Measurements from ENCODE around the gene ADAMTSL3.
"Not testable (repeated sequence)": the region's sequence is repeated elsewhere in the genome, so short reads cannot be mapped to it uniquely, and the experiment has no call there.

ADAMTSL3 gene

DNA sequence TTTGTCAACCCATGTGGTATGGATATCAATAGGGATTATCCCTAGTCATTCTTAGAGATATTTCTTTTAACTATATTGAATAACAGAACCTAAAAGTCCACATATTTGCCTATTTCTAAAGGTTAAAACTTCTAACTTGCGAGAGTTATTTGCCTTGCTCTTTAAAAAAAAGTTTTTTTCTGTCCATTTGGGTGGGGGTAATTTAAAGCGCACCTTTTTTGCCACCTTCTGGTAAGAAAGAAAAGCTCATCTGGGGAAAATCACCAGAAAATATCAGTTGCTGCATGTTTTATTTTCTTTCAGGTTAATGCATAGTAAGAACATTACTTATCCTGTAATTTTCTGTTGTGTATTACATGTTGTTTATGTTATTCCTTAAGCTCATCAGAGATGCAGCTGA lies 339.7 kb downstream of the ADAMTSL3 start:
- DNase-seq: no peak

DNA sequence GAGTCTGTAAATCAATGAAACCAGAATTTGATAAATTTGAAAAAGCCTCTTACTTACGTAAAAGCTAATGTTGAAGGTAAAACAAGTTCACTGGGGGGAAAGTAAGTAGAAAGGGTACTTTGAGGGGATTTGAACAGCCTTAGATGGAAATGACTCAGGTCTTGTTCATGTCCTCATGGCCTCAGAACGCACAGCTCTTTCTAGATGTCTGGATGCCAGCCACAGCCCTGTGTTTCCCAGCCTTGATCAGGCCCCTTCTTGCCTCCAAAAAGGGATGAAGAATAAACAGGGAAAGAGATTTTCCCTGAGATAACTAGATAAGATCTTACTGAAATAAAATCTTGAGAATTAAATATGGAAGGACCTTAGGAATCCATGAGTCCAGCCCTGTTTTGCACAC lies 344.6 kb downstream of the ADAMTSL3 start:
- no peak for DNase-seq

DNA sequence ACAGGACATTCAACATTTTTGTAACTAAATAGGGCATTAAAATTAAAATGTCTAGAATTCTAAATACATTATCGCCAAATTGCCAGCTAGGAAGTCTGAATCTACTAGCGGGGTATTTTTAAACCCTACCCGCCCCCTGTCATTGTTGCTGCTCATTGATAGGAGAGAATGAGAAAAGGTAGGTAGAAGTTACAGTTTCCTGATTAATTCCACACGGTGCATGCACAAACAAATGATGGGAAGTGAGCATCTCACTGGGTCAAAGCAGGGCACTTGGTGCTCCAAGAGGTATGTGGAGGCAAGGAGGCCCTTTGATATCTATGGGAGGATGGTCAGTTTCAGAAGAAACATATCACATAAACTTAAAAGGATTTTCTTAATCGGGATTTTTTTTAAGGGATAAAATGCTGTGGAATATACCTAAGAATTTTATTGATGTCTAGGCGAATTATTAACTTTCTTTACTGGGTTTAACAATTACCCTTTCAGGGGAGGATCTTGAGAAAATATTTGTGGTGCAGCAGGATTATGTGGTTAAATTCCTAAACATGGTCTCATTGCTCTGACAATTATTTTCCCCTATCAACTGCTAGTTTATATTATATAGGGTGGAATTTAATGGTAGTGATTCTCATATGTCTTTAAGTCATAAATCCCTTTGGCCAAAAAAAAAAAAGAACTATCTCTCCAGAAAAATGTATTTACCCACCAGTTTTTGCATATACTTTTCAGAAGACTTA lies 345.6 kb downstream of the ADAMTSL3 start:
- DNase-seq: no peak

DNA sequence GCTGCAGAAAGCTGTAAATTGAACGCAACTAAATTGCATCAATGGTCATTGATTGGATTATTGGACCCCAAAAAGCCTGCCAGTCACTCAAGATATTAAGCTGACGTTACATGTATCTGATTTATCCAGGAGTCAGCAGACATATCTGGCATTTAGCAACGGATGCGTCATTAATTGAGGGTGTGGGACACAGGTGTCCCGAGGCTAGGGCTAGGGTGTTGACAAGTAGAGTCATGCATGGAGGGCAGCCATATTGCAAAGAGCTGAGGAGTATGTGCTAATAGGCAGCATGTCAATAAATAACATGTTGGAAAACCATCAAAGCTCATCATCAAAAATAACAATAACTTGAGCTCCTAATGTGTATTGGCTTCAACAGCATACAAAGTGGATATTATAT lies 347.1 kb downstream of the ADAMTSL3 start:
- no peak for DNase-seq

DNA sequence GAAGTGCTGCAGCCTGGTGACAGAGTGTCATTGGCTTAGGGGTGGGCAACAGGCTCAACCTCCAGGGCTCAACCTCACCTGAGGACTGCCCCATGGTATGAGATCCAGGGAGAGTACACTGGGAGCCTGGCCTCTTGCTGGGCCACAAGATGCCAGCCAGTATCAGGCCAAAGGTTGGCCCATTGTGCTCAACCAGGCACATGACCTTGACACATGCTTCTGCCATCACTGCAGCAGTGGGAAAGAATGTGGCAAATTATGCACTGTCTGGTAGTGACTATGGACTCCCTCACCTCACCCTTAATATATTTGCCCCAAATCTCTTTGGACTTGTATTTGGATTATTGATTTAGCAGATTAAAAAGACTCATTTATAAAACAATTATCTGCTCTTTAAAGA lies 347.7 kb downstream of the ADAMTSL3 start:
- no peak for DNase-seq

DNA sequence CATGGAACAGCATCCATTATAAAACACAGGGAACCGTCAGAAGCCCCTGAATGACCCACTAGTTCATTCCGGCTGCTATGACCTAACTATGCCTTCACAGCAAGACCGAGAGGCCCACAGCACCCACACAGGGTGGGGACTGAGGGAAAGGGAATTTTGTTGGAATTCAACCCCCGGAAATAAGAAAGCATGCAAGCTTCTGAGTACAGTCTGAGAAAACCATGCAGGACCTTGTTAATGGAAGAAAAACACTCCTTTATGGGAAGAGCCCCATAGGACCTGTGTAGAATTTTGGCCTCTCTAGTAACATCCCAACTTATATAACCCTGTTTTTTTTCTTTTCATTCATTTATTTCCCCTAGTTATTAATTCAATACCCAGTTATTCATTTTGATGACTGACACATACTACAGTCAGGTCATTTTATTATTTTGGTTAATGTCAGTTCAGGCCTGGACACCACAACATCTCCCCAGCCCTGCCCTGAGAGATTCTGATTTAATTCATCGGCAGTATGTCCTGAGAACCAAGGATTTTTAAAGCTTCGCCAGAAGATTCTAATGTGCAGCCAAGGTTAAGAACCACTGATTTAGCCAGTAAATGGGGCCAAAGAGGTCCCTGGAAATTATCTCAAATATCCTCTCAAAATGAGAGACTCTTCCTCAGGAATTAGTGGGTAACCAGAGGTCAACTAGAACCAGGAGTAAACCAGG lies 350.0 kb downstream of the ADAMTSL3 start:
- DNase-seq: no peak

DNA sequence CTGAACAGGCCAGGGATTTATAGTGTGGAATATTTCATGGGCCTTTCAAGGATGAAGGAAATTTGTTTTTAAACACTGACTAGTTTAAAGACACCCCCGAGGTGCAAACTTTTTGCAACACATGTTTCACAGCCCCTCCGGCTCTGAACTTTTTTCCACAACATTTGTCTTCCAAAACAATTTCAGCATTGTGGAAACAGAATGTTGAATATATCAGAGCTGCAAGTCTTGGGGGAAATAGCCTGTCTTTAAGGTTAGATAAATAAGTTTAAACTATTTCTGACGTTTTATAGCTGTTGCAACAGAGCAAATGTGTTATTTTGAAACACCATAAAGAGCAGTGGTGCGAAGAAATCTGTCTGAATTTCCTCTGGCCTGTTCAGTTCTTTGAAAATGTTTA lies 352.5 kb downstream of the ADAMTSL3 start:
- no peak for DNase-seq

DNA sequence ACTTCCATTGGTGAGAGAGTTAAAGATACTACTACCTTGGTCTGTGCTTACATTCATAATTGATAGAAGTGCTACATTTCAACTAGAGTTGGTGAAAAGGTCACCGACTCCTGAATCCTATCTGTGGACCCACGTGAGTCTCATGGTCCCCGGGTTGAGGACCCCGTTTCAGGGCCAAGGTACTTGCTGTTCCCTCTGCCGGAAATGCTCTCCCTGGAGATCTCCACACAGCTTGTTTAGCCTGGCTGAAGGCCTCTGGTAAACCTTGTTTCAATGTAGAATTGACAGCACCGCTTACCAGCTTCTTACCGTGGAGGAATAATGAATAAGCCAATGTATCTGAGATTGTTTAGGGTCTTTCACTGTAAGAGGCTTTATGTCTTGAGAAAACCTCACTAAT lies 355.7 kb downstream of the ADAMTSL3 start:
- DNase-seq: no peak

DNA sequence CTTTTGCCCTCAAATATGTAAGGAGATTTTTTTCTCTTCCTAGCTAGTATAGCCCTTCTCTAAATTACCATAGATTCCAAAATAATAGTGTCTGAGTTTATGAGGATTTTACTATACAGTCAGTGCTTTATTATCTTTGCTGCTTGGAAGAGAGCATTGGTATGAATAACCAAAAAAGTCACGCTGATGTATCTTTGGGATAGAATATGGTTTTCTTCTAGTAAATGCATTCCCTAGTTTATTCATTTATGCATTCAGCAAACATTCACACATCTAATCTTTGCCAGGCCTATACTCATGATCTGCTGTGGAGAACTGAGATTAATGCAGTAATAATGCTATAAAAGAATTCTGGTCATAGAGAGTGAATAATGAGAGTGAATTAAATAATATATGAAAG lies 356.3 kb downstream of the ADAMTSL3 start:
- DNase-seq: no peak

DNA sequence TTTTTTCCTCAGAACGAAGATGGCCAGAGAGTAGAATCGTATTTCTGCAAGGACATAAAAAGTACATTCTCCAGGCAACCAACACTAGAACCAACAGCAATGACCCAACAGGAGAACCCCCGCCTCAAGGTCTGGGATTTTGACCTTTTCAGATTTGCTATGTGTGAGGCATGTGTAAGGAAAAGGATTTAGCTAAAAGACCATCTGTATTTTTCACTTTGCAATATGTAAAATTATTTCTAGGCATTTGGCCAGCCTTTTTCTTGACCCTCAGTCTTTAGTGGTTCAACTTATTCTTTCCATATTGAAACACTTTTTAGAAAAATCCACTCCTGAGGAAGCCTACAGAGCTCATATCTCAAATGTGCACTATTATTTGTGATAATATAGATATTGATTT lies 362.4 kb downstream of the ADAMTSL3 start:
- DNase-seq: no peak

DNA sequence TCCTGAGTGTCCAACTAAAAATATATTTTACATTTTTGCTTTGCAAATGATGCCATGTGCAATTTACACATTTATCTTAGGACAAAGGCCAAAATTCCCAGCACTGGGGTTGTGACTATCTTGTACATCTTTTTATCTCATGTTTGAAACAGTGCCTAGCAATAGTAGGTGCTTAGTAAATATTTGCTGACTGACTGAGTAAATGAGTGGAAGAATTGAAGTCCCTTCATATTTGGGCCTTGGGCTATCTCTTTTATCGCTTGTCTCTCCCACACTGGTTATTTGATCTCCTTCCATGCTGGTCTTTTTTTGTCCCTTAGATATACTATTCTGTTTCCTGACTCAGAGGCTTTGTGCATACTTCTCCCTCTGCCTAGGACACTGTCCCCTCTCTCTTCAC lies 368.6 kb downstream of the ADAMTSL3 start:
- no peak for DNase-seq

DNA sequence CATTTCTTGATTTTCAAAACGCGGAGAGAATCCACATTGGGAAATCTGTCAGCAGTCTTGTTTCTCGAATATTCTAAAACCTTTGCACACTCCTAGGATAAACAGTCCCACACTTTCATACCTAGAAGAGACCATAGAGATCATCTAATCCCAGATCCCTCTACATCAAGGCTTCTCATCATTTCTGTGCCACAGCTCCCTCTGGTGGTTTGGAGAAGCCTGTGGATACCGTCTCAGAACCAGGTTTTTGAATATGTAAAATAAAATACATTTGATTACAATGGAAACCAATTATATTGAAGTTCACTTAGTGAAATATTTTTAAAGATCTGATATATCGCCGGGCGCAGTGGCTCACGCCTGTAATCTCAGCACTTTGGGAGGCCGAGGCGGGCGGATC lies 369.7 kb downstream of the ADAMTSL3 start:
- peak; percentile 60 for DNase-seq

DNA sequence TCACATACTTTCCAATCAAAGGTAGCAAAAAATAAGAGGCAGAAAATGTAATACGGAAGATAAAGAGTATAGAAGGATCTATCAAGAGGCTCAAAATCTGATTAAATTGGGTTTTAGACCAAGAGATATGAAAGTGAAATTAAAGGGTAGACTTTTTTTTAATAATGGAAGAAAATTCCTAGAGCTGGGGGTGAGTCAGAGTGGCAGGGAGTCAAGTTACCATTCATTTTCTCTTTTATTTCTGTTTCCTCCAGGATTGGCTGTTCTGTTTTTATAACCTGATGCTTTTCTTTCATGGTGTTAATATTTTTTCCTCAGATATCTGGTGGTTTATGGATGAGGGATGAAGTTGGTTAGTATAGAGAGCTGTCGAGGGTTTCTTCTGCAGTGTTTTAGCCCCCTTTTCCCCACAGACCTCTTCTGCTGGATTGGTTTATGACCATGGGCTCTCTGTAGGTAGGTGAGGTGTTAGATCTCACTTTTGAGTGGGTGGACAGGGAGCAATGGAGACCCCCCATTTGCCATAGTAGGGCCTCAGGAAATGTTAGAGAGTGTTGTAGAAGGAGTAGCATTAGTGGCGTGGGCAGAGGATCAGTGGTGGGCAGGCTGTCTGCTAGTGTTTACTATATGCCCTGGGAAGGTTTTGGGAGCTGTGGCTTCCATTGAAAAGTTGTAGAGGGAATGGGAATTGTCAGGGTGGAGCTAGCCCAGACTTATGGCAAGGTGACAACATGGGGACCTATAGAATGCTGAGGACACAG lies 380.1 kb downstream of the ADAMTSL3 start:
- DNase-seq: no peak

DNA sequence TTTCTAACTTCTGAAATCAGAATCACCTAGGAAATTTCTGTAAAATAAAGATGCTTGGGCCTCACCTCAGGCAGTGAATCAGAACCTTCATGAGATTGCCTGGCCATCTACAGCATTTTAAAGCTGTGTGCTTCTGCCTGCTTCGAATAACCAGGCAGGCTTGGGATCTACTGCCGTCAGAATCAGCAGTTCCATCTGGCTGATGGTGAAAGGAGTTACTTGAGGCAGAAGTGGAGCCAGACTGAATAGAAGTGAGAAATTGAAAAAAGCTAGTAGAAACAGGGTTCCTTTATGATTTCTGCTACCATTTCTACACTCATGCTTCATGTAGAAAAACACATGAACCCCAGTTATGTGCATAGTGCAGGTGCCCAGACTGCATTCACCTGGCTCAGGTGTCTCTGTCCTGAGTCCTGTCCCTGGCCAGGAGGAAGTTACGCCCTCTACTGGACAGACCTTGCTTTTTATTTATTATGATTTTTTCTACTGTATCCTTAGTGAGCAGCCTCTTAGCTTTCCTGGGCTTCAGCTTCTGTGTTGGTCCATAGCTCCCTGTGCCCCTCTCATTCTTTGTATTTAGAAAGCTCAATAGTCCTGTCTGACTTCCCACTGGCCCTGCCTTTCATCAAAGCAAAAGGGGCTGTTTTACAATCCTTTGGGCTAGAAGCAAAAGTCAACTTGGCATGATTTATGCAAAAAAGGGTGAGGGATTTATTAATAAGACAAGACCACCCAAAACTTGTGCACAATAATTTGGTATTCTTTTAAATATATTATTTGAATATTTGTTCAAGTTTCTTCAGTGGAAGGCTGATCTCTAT lies 380.9 kb downstream of the ADAMTSL3 start:
- DNase-seq: peak; percentile 71

DNA sequence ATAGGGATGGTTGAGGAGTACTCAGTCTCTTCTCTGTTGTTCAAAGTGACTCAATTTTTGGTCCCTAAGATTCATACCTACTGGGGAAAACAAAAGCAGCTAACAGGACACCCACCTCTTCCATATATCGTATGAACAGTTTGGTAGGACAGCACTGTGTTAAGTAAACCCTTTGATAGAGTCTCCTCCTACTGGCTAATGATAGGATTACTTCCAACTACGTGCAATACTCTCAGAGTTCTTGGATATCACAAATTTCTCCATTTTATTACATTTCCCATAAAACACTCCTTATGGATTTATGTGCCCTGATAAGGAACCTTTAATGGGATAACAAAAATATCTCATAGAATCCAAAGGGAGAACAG lies 381.5 kb downstream of the ADAMTSL3 start:
- peak; percentile 64 for DNase-seq

DNA sequence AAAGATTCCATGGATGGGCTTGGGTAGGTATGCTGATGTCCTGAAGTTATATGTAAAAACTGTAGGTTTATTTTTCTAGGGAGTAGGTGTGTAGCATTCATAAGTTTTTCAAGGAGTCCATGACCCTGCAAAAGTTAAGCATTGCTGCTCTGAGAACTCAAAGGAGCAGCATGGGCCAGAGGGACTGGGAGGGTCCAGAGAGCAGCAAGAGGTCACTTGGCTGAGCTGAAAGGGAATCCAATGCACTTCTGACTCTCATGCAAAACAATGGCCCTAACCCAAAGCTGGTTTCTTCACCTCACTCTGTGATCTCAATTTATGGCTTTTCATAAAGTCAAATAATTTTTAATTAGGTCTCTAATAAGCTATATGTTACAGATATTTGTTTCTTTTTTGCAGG lies 383.4 kb downstream of the ADAMTSL3 start:
- DNase-seq: no peak

DNA sequence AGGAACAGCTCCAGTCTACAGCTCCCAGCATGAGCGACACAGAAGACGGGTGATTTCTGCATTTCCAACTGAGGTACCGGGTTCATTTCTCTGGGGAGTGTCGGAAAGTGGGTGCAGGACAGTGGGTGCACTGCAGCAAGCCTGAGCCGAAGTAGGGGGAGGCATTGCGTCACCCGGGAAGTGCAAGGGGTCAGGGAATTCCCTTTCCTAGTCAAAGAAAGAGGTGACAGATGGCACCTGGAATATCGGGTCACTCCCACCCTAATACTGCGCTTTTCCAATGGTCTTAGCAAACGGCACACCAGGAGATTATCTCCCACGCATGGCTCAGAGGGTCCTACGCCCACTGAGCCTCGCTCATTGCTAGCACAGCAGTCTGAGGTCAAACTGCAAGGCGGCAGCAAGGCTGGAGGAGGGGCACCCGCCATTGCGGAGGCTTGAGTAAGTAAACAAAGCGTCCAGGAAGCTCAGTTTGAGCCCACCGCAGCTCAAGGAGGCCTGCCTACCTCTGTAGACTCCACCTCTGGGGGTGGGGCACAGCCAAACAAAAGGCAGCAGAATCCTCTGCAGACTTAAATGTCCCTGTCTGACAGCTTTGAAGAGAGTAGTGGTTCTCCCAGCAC lies 388.6 kb downstream of the ADAMTSL3 start:
- peak; percentile 72 for DNase-seq

DNA sequence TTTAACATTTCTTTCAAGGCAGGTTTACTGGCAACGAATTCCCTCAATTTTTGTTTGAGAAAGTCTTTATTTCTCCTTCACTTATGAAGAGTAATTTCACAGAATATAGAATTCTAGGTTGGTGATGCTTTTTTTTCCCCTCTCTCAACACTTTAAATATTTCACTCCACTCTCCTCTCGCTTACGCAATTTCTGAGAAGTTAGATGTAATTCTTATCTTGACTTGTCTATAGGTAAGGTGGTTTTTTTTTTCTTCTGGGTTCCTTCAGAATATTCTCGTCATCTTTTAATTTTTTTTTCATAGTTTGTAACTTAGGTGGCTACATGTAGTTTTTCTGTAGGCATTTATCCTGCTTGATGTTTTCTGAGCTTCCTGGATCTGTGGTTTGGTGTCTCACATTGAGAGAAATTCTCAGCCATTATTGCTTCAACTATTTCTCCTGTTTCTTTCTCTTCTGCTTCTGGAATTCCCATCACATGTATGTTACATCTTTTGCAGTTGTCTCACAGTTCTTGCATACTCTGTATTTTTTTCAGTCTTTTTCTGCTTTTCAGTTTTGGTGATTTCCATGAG lies 392.2 kb downstream of the ADAMTSL3 start:
- DNase-seq: no peak

DNA sequence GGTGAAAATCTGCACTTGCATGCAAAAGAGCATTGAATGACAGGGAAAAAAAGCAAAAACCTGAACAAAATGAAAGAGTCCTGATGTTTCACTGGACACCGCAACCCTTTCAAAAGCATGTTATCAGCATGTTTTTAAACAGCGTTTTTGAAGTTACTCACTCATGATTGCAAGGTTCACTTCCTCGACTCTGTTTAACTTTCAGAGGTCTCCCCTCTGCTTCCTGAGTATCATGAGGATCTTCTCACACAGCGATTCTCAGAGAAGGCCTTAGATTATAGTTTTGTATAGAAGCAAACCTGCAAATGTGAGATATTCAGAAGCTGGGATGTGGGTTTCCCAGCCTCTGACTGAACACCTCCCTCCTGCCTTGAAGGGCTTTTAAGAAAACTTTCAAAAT lies 395.6 kb downstream of the ADAMTSL3 start:
- not testable (repeated sequence) for DNase-seq

DNA sequence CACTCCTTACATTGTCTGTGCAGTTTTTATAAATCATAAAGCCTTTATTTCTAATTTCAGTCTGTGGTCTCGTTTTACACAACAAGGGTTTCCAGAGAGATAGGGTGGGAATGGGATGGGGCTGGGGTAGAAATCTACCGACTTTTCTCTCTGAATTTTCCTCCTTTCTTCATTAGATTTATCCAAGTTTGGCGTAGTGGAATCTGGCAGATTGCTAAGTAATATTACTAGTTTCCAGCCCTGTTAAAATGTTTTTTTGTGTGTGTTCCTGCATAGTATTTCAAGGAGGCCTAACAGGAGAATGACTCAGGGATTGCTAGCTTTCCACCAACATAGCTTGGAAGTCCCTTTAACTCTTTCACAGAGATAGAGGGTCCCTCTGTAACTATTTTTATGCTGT lies 396.2 kb downstream of the ADAMTSL3 start:
- no peak for DNase-seq

DNA sequence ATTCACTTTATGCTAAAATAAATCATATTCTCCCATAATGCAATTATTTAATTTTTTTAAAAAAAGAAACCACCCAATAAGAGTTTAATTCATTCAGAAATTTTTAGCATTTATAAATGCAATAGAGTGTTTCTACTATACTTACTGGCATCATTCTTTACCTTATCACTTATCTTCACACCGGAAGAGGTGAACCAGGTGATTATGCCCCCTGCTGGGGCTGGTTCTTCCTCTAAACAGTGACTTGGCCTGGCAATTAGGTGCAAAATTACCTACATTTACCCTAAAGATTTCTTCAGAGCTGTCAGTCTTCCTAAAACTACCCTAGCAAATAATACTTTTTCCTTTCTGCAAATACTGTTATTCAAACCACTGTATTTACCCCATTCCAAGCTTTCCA lies 397.2 kb downstream of the ADAMTSL3 start:
- DNase-seq: not testable (repeated sequence)

DNA sequence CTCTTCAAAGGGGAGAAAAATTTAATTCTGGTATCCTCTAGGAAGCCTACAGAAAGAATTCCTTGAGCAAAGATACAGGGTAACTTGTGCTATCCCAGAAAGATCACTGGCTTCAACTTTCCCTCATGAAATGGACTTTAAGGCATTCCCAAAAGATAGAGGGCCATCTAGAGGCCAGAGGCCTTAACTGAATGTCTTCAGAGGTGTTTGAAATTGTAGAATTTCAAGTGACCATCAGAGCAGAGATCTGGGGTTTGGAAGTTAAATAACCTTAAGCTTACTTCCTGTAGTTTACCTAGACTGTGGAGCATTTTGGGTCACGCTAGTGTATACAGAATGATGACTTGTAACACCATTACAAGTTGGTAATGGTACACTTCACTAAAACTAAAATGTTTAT lies 400.6 kb downstream of the ADAMTSL3 start:
- DNase-seq: not testable (repeated sequence)

Measured in DMS53 (cell line).